DMS79 treated with DMSO at 0.1 percent for 48 hours (cell line): ENCODE results near the gene PMPCA.
"Not testable (repeated sequence)": the region's sequence is repeated elsewhere in the genome, so short reads cannot be mapped to it uniquely, and the experiment has no call there.

Experiments used
- DNase-seq: peaks from one replicate; lab custom pipeline; 2025; lab: John Stamatoyannopoulos, UW

Gene PMPCA

DNA sequence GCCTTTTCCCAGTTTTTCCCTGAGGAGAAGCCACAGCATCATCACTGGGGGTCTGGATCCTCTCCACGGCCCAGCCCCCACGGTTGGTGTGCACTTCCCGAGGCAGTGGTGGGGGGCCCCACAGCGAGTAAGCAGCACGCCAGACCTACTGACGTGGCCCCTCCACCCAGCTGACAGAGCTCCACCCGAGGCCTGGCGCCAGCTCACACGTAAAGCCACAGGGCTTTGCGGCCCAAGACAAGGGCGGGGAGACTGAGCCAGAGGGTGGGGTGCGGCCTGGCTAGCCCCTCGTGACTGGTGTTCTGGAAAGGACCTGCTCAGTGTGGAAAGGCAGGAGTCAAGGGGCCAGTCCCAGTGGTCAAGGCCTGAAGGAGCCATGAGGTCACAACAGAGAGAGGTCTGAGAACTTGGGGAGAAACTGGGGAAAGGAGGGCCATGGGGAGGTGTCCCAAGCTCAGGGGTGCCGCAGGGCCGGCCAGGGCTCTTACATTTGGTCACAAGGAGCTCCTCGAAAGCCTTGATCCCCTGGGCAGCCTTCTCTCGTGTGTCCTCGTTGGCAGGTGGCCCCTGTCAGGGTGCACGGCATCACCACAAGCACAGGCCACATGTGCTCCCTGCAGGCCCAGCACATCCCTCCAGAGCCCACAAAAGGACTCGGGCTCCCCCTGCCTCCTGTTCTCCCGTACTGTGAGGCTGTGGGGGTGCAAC is 16.0 kb upstream of the PMPCA start:
- no peak for DNase-seq

DNA sequence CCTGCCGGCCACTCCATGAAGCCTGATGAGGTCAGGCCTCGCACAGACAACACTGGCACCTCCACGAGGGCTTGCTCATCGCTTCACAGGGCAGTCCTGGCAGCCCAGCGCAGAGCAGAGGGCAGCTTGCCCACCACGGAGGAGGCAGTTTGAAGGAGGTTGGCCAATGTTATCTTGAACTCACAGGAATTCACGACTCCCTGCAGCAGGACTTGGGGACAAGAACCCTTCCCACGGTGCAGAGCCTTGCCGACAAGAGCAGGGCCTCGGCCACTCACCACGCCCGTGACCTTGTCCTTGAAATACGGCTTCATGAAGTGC is 15.5 kb upstream of the PMPCA start:
- DNase-seq: no peak

DNA sequence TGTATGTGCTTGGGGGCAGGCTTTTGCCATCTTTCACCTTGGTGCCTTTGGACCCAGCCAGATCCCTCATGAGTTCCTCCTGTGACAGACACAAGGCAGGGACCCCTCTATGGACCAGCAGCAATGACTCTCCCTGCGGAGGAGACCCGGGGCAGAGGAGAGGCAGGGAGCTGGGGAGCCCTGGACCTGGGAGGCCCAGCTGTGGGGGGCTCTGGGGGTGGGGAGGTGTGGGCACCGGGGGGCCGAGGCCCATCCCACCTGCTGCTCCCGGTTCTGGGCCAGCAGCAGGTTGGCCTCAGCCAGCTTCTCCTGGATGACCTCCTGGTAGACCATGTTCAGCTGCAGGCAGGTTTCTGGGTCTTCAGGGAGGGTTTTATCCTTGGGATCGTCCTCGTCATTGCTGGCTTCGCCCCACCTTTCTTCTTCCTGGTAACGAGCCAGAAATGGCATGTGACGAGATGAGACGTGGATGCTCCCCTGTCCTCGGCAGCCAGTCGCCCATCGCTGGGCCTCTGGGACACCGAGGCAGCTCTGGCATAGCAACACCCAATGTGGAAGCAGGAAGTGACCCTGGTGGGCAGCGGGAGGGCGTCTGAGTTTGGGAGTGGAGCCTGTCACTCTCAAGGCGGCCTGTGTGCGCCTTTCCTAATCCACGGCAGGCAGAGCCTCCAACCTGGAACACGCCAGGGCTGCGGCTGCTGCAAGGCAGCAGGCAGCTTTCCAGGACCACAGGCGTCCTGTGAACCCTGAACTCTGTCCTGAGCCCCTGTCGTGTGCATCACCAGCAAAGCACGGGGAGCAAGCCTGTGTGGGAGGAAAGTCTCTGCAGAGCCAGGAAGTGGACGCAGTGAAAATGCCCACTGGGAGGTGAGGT is 14.9 kb upstream of the PMPCA start:
- no peak for DNase-seq

DNA sequence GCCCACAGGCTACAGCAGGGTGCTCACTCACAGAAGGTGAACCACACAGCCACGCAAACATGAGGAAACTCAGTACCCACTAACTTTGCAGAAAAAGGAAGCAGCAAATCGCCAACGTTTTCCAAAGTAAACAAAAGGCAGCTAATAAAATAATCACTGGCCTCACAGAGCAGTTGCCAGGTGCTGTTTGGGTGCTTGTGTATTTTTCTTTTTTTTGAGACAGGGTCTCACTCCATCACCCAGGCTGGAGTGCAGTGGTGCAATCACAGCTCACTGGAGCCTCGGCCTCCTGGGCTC is 14.3 kb upstream of the PMPCA start:
- no peak for DNase-seq

DNA sequence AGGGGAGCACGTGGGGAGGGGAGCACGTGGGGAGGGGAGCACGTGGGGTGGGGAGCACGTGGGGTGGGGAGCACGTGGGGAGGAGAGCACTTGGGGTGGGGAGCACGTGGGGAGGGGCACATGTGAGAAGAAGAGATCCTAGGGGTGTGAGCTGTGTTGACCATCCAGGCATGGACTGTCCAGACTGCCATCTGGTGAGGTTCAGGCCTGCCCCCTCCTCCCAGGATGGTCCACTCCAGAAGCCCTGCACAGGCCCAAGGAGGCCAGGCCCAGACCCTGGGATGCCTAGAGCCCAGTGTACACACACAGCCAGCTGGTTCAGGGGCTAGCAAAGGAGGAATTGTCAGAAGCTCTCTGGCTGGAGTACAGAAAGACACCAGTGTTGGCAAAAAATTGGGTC is 12.8 kb upstream of the PMPCA start:
- DNase-seq: no peak

DNA sequence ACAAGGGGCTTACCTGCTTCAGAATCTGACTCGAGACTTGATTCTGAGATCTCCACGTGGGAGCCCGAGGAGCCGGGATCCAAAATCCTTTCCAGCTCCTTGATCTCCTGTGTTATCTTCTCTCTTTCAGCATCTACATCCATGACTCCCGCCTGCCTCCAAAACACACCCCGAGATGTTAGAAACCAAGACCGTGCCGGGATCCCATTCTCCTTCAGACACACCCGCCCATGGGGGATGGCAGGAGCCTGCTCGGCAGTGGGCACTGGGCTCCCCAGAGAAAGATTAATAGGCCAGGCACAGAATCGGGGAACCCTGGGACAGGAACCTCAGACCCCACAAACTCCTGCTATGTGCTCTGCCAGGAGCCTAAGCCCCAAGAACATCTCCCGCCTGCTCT is 12.2 kb upstream of the PMPCA start:
- DNase-seq: no peak

DNA sequence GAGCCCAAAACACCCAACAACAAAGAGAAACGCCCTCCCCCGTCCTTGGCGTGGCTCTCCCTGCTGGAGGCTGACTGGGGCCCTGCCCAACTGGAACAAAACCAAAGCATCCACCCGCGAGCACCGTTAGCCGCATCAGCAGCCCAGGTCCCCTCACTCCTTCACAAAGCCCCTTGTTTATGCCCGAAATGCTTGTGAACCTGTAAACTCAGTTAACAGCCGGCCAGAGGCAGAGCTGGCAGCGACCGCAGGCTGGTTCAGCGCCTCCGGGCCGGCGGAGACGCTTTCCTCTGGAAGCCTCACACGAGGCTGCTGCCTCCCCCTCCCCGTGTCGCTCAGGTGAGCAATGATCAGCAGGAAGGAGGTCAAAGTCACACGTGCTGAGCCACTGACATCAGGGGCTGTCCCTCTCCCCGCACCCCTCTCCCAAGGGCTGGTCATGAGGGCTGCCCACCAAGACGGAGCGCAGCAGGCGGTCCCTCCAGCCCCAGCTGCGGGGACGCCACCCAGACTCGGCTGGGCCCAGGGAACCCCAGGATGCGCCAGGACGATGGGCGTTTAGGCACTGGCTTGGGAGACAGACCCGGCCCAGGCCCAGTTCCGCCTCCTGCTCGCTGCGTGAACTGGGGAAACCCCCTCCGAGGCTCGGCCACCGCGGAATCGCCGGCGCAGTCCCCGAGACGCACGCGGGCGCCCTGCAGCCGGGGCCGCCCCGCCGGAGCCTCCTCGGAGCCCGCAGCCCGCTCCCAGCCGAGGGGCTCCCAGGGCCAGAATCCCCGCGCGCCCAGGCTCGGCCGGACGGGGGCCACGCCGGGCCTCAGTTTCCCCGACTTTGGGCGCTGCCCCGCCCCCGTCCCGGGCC is 11.1 kb upstream of the PMPCA start:
- no peak for DNase-seq

DNA sequence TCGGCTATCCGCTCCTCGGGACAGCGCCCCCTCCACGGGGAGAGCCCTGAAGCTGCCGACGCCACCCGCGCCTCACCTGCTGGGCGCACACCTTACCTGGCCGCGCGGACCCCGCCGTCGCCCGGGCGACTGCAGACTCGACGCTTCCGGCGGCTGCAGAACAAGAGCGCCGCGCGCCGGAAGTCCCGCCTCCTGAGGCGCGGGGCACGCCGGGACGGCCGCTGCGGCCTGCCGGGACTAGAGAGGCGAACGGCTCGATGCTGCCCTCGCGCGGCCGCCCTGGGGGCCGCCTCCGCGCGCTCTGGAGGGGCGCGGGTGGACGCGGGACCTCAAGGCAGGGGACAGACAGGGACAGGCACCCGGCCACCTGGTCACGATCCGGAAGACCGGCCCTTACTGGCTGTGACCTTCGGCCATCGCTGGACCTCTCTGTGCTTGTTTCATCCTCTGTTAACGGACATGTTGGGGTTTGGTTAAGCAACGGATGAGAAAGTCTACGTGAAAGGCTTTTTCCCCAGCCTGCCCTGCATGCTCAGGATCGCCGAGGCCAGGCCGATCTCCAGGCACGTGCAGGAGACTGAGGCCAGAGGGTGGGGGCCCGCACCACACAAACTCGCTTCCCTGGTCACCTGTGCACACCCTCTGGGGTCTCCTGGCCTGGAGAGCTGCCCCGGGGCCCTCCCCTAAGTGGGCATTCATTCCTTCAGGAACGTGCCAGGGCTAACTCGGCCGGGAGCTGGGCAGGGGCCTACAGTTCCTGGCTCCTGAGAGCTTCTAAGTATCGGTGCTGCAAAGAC is 10.2 kb upstream of the PMPCA start, which contains the start of gene SNAPC4:
Gene SNAPC4, minus strand, starts transcription at position 133 of the 797 bp plus-strand sequence. CDS start 1,742 bp downstream, outside the sequence.
- DNase-seq: peak; percentile 81

DNA sequence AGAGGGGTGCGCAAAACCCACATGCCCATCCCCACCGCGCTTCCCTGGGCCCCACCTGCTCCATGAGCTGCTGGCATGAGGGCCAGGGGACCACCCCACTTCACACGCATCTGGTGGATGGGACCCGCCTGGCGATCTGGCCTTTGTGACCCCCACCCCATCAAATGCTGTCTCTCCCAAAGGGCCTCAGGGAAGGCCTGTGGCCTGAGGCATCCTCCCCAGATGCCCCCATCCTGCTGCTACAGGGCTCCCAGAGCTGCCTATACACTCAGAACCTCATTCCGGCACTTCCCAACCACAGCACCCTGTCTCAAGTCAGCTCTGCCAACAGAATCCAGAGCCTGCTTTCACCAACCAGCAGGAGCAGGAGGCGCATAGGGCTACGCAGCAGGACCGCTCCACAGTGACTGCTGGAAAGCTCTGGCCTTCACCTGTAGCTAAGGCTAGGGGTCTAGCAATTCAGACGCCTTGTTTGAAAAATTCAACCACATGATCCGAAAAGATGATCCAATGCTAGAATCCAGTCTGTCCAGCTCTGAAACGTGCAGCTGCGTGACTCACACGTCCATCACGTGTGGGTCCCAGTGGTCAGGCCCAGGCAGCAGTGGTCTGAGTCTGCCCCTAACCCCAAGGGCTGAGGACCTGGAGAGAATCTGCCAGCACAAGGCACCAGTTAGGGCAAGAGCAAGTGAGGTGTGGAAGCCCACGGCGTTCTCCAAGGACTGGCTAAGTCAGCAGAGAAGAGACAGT is 9.1 kb upstream of the PMPCA start:
- no peak for DNase-seq

DNA sequence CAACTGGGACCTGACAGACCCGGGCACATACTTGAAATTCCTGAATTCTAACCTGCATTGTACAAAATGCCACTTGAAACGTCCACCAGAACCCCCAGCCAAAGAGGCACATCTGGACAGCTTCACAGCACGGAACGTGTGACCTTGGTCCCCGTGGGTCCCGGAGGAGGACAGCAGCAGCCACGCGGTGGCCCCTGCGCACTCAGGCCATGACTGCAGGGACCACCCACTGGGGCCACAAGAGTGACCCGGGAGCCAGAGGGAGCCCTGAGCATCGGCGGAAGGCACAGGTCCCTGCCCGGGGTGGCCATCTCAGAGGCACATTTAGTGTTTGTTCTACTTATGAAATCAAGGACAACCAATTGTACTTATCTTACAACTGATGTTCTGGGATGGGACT is 8.4 kb upstream of the PMPCA start:
- DNase-seq: no peak

DNA sequence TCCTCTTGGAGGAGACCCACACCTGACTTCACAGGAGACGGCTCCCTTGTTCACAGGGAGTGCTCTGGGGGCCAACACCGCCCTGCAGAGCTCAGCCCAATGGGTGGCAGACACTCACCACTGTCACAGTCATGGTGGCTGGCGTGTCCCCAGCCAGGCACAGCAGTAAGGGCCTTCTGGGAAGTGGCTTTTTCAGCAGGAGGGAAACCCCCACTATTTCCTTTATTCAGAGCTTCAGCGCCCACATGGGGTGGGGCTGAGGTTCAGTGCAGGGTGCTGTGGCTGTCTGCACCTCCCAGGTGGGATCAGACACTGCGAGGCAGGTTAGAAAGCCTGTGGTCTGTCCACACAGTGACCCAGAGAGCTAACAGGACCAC is 6.9 kb upstream of the PMPCA start:
- no peak for DNase-seq

DNA sequence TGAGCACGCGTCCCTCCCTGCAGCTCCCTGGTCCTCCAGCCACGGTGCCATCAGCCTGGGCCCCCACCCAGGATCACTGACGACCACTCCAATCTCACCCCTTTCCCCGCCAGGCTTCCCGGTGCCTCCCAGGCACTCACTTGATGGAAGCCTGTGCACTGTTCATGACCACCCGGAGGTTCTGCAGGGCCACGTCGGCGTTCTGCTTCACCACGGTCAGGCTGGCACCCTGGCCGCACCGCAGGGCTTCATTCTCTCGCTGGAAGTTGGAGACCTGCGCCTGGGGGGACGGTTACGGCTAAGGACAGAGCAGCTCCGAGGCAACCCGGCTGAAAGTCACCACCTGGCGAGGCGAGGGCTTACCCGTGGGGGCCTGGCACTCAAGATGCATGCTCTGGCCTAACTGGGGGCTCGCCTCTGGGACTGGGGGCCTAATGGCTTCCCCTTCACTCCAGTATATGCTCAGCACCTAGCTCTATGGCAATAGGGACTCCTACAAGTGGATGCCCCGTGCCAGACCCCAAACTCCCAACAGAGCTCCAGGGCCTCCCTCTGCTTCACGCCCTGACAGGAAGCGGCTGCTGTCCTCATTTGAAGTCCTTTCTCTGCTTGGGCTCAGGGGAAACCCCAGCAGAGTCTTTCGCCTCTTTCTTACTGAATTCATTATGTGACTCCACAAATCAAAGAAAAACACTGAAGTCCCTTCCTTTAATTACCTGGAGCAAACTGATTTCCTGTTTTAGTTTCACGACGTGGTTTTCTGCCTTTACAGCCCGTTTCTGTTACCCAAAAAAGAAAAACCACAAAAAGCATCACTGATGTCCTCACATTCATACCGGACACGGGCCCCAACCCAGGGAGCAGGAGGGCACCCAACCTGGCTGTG is 6.3 kb upstream of the PMPCA start:
- DNase-seq: no peak

DNA sequence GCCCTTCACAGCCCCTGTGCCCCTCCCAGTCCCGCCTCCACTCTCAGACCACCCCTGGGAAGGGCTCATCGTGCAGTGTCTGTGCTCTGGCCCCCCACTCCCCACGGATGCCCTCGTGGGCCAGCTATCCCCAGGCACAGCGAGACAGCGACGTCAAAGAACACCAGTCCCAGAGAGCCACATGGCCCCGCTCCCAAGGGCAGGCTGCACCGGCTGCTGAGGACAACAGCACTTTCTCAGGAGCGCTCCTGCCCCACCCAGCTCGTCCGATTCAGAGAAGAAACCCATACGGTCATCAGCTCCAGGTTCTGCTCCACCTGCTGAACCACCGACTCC is 5.7 kb upstream of the PMPCA start:
- no peak for DNase-seq

DNA sequence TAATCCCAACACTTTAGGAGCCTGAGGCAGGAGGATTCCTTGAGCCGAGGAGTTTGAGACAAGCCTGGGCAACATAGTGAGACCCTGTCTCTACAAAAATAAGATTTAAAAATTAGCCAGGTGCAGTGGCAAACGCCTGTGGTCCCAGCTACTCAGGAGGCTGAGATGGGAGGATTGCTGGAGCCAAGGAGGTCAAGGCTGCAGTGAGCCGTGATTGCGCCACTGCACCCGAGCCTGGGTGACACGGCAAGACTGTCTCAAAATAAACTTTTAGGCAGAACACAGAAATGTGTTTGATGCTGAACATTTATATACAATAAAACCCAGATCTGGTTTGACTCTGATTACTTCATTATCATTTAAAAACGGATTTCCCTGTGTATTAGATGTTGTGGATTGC is 5.0 kb upstream of the PMPCA start:
- no peak for DNase-seq

DNA sequence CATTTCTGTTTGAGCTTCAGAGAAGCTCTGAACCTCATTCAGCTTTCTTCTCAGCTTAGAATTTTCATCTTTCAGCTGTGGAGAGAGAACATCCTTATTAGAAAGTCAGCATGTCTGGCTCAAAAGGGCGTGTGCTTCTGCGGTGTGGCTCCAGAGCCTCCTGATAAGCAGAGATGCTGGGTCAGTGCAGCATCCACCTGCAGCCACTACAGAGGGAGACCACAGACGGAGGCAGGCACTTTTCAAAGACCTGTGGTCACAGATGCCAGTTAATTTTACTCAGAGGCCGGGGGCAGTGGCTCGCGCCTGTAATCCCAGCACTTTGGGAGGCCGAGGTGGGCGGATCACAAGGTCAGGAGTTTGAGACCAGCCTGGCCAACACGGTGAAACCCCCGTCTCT is 4.6 kb upstream of the PMPCA start:
- not testable (repeated sequence) for DNase-seq

DNA sequence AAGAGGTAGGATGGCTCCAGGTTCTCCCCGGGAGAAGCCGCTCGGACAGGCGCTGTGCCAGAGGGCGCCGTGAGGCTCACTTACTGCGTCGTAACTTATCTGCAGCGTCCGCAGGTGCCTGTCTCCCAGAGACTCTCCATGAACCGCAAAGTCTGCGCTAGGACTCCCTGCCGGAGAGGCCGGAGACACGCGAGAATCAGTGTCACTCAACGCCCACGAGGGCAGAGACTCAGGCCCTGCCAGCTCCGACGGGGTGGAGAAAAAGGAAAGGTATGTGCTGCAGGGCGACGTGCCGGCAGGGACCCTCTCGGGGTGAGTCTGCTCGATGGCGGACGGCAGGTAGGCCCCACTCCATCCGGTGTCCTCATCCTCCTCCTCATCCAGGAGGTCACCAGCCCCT is 3.4 kb upstream of the PMPCA start:
- not testable (repeated sequence) for DNase-seq

DNA sequence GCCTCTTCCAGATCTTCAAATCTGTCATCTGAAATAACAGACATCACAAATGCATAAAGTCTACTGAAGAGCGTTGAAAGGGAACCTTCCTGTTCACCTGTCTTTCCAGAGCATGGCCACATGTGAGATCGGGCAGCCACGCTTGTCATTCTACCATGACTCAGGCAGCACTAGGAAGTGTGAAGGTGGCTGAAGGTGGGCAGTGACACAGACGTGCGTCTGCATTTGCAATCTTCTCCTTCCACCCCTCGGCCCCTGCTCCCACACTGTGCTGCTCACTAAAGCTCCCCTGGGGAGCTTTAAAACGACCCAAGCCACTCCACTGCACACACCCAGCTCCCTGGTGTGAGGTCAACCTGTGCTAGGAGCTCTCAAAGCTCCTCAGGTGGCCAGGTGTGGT is 2.5 kb upstream of the PMPCA start:
- DNase-seq: no peak

DNA sequence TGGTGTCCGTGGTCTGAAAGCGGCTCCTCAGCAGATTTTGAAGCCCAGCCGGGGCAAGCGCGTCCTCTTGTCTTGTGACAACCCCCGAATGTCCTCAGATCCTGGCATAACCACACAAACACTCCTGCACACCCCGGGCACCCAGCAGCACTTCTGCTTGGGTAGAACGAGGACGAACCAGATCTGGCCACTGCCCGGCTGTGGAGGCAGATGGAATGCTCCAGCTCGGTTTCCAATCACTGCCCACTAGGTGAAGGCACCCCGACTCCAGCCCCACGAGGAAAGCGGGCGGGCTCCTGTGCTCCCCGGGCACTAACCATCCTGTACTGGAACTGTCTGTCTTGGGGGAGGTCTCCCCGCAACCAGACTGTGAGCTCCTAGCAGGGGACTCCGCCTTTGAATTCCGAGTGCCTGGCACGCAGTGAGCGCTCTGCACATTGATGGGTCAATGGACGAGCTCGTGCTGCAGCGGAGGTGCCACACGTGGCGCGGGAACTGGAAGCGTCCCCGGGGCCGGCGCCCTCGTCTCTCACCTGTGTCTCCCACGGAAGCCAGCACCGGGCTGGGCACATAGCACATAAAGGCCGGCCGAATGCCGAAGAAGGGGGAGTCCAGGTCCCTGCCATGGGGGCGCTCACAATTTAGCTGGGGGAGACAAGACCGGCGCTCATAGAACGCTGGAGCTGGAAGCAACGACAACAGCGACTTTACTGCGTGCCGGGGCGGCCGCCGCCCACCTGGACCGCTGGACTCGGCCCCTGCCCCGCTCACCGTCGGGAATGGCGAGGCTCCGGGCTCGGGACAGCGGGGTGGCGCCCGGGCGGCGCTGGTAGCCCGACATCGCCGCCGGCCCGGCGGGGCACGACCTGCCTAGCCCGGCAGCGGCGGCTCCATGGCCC is 652 bp upstream of the PMPCA start:
- DNase-seq: peak; percentile 9

DNA sequence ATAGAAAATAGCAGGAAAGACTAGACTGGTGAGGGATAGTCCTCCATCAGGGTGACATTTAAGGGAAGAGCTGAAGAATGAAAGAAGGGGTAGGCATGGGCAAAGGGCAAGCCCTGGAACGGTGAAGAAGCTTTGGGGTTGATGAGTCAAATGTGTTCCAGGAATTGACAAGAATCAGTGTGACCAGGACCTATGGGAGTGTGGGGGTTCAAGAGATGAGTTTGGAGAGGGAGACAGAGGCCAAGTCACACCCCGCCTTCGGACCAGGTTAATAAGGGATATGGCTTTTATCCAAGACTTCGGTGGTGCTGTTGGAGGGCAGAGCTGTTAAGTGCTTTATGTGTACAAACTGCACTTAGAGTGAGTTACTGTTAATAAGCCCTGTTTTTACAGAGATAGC is 920 bp downstream of the PMPCA start:
- DNase-seq: no peak
